PFSK-1 (cell line): ENCODE data around the gene SLIT3.

Experiments
- FOXP2 ChIP-seq: optimal IDR thresholded peaks from 2 replicates; pipeline ENCODE3; 2011; ENCODE audit warnings: borderline replicate concordance, control low read depth, inconsistent platforms; ENCODE audit not compliant: insufficient read depth; ENCODE audit errors: extremely low read length, extremely low read depth
- POLR2AphosphoS5 ChIP-seq: IDR thresholded peaks from 2 replicates; pipeline ENCODE4 v1.6.1; 2012; ENCODE audit warnings: low read depth, mild to moderate bottlenecking, control low read depth, low read length, moderate library complexity
- SIN3A ChIP-seq: IDR thresholded peaks from 2 replicates; pipeline ENCODE4 v1.6.1; 2012; ENCODE audit warnings: mild to moderate bottlenecking, low read length, moderate library complexity, borderline replicate concordance; ENCODE audit not compliant: insufficient read depth
- TAF1 ChIP-seq: IDR thresholded peaks from 2 replicates; pipeline ENCODE4 v1.6.1; 2012; ENCODE audit warnings: low read length, control low read depth, borderline replicate concordance; ENCODE audit not compliant: insufficient read depth
- TF ChIP-seq, protein P1 (sequence below), 2 experiments: IDR thresholded peaks; 2 replicates each; pipeline versions ENCODE4 v1.6.1 to v1.8.0; 2011 to 2012; ENCODE audit warnings: low read depth in 2 of 2, low read length in 2 of 2, control low read depth in 1 of 2, inconsistent platforms in 1 of 2, mild to moderate bottlenecking in 1 of 2, moderate library complexity in 1 of 2; ENCODE audit not compliant: insufficient read depth in 1 of 2

Gene SLIT3

GRCh38 chr5:168658394-168658793 is 642.5 kb downstream of the SLIT3 start:
- TF ChIP-seq SIN3A (no peak), POLR2AphosphoS5 (no peak), FOXP2 (no peak), TAF1 (no peak)
- TF ChIP-seq, protein P1, sequence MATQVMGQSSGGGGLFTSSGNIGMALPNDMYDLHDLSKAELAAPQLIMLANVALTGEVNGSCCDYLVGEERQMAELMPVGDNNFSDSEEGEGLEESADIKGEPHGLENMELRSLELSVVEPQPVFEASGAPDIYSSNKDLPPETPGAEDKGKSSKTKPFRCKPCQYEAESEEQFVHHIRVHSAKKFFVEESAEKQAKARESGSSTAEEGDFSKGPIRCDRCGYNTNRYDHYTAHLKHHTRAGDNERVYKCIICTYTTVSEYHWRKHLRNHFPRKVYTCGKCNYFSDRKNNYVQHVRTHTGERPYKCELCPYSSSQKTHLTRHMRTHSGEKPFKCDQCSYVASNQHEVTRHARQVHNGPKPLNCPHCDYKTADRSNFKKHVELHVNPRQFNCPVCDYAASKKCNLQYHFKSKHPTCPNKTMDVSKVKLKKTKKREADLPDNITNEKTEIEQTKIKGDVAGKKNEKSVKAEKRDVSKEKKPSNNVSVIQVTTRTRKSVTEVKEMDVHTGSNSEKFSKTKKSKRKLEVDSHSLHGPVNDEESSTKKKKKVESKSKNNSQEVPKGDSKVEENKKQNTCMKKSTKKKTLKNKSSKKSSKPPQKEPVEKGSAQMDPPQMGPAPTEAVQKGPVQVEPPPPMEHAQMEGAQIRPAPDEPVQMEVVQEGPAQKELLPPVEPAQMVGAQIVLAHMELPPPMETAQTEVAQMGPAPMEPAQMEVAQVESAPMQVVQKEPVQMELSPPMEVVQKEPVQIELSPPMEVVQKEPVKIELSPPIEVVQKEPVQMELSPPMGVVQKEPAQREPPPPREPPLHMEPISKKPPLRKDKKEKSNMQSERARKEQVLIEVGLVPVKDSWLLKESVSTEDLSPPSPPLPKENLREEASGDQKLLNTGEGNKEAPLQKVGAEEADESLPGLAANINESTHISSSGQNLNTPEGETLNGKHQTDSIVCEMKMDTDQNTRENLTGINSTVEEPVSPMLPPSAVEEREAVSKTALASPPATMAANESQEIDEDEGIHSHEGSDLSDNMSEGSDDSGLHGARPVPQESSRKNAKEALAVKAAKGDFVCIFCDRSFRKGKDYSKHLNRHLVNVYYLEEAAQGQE (IDR thresholded peaks at IDR 0.05; ENCODE audit: insufficient read depth in 1 of 2, low read depth in 2 of 2, low read length in 2 of 2): no peak

DNA sequence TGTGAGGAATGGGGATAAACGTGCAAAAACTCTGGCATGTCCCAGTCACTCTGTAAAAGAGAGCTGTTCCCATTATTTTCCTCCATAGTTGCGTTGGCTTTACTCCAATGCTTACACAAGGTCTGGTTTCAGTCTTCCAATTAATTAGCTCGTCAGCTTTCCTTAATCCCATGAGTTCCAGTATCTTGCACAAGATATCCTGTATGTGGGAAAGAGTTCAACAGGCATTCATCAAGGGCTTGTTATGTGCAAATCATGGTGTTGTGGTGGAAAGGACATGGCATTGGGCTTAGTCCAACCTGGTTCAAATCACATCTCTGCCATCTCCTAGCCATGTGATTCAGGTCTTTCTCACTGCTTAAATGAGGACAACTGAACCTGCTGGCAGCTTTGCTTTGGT is 644.3 kb downstream of the SLIT3 start:
- no peak for TF ChIP-seq SIN3A
- TF ChIP-seq, protein P1 (IDR thresholded peaks at IDR 0.05; ENCODE audit: insufficient read depth in 1 of 2, low read depth in 2 of 2, low read length in 2 of 2): 0 out of 4 replicates have a peak, but pooled peaks of 1 of the 2 experiments have one; percentile 21

DNA sequence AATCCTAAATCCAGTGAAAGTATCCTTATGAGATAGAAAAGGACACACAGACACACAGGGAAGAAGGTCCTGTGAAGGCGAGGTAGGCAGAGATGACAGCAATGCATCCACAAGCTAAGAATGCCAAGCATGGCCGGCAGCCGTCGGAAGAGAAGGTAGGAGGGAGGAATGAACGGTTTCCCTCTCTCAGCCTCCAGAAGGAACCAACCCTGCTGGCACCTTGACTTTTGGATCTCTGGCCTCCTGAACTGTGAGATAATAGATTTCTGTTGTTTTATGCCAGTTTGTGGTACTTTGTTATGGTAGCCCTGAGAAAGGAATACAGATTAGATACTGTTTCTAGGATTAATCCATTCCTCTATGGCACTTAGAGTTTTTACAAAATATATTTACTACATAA is 645.6 kb downstream of the SLIT3 start:
- TF ChIP-seq TAF1: no peak
- TF ChIP-seq SIN3A: no peak
- TF ChIP-seq, protein P1 (IDR thresholded peaks at IDR 0.05; ENCODE audit: insufficient read depth in 1 of 2, low read depth in 2 of 2, low read length in 2 of 2): no peak
- TF ChIP-seq FOXP2: no peak
- no peak for TF ChIP-seq POLR2AphosphoS5

DNA sequence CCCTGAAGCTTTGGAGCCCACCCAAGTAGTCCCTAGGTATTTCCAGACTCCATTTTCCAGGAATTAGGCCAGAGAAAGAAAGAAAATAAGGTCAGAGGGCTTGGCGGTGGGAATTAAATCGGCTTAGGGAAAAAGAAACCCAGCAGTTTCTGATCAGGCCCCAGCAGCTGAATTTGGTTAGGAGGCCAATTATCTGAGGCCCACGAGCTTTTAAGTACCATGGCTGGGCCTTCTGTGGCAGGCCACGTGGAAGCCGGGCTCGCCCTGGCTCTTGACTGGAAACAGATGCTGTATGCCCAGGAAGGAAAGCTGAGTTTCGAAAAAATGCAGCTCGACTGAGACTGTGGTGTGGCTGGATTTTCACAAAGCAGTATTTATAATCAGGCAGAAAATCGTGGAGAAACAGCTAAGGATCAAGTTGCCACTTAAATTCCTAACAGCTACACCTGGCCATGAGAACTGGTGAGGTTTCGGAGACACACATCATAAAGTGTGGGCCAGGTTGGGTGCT is 646.7 kb downstream of the SLIT3 start:
- TF ChIP-seq, protein P1 (IDR thresholded peaks at IDR 0.05; ENCODE audit: insufficient read depth in 1 of 2, low read depth in 2 of 2, low read length in 2 of 2): no peak
- TF ChIP-seq POLR2AphosphoS5 (no peak), TAF1 (no peak), SIN3A (no peak), FOXP2 (no peak)

DNA sequence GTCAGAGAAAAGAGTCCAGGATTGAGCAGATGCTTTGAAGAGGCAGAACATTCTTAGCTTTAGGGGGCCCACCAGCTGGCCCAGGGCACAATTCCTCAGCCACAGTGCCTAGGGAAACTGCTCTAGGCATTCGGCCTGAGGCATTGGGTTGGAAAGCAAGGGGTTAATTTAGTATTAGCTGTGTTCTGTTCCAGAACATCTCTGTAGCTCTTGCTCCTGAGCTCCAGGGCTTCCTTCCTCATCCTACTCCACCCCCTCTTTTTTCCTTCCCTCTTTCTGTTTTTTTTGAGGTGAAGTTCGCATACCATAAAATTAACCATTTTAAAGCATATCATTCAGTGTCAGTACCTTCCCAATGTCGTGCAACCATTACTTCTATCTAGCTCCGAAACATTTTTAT is 647.3 kb downstream of the SLIT3 start:
- TF ChIP-seq FOXP2: no peak
- TF ChIP-seq, protein P1 (IDR thresholded peaks at IDR 0.05; ENCODE audit: insufficient read depth in 1 of 2, low read depth in 2 of 2, low read length in 2 of 2): no peak
- no peak for TF ChIP-seq POLR2AphosphoS5
- no peak for TF ChIP-seq SIN3A
